ENCODE data around the gene PAX6.

The PAX6 gene

GRCh38 chr11:31798057-31798553 lies 13.0 kb downstream of the PAX6 start:
- no peak for DNase-seq (ENCODE audit: low read depth in 3 of 3)

- no peak for DNase-seq (ENCODE audit: low read depth in 3 of 3)
Measured at GRCh38 chr11:31797190-31798056, 13.7 kb downstream of the PAX6 start.

GRCh38 chr11:31796499-31797189 lies 14.5 kb downstream of the PAX6 start:
- DNase-seq (ENCODE audit: low read depth in 3 of 3), result no peak

- no peak for DNase-seq (ENCODE audit: low read depth in 3 of 3)
Measured at GRCh38 chr11:31795706-31796498, 15.2 kb downstream of the PAX6 start.

GRCh38 chr11:31794548-31794947 lies 16.6 kb downstream of the PAX6 start:
- no peak for DNase-seq (ENCODE audit: low read depth in 3 of 3)

- no peak for DNase-seq (ENCODE audit: low read depth in 3 of 3)
Measured at GRCh38 chr11:31793264-31793663, 17.9 kb downstream of the PAX6 start.

- no peak for DNase-seq (ENCODE audit: low read depth in 3 of 3)
Measured at GRCh38 chr11:31792456-31792855, 18.7 kb downstream of the PAX6 start.

- DNase-seq (ENCODE audit: low read depth in 3 of 3), result no peak
Measured at GRCh38 chr11:31792036-31792435, 19.1 kb downstream of the PAX6 start.

- no peak for DNase-seq (ENCODE audit: low read depth in 3 of 3)
Measured at GRCh38 chr11:31790649-31791048, 20.5 kb downstream of the PAX6 start.

GRCh38 chr11:31788085-31788484 lies 23.0 kb downstream of the PAX6 start:
- DNase-seq (ENCODE audit: low read depth in 3 of 3), result no peak

- no peak for DNase-seq (ENCODE audit: low read depth in 3 of 3)
Measured at GRCh38 chr11:31786996-31787685, 24.0 kb downstream of the PAX6 start.

GRCh38 chr11:31784611-31785010 lies 26.5 kb downstream of the PAX6 start:
- DNase-seq (ENCODE audit: low read depth in 3 of 3), result no peak

GRCh38 chr11:31783252-31783651 lies 27.9 kb downstream of the PAX6 start:
- no peak for DNase-seq (ENCODE audit: low read depth in 3 of 3)

GRCh38 chr11:31782257-31782656 lies 28.9 kb downstream of the PAX6 start:
- no peak for DNase-seq (ENCODE audit: low read depth in 3 of 3)

GRCh38 chr11:31780480-31780971 lies 30.6 kb downstream of the PAX6 start:
- DNase-seq (ENCODE audit: low read depth in 3 of 3), result no peak

GRCh38 chr11:31780078-31780477 lies 31.0 kb downstream of the PAX6 start:
- no peak for DNase-seq (ENCODE audit: low read depth in 3 of 3)

GRCh38 chr11:31779374-31779791 lies 31.7 kb downstream of the PAX6 start:
- DNase-seq (ENCODE audit: low read depth in 3 of 3), result no peak

- no peak for DNase-seq (ENCODE audit: low read depth in 3 of 3)
Measured at GRCh38 chr11:31772412-31772811, 38.7 kb downstream of the PAX6 start.

GRCh38 chr11:31770011-31770700 lies 41.0 kb downstream of the PAX6 start:
- no peak for DNase-seq (ENCODE audit: low read depth in 3 of 3)

- no peak for DNase-seq (ENCODE audit: low read depth in 3 of 3)
Measured at GRCh38 chr11:31768749-31769640, 42.1 kb downstream of the PAX6 start.
